HG02973 (cell line): Measurements from ENCODE around the gene CDH23.

Experiments used
- ATAC-seq: cut with Tn5 transposase; IDR thresholded peaks from one replicate; pipeline ENCODE4 v1.9.1; 2021; ENCODE audit warnings: moderate library complexity; ENCODE audit not compliant: unreplicated experiment

CDH23 gene

DNA sequence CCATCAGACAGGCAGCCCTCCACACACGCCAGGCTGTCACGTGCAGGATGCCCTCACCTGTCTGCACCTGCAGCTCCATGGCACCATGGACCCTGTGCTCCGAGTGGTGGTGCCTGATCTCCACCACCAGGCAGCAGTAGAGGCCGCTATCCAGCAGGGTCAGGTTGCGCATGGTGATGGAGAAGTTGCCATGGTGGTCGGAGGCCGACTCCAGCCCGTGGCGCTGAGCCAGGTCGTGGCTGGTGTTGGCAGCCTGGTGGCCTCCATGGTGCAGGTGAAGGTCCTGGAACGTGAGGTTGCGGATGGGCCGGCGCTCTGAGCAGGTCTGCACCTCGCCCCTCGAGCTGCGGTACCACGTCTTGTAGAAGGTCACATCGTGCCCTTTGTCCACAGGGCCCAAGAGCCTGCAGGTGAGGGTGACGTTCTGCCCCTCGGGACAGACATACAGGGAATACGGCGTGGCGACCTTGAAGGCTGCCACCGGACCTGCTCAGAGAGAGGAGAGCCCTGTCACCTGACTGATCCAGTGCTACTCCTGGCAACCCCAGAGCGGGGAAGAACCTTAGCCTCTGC, 364.9 kb downstream of the CDH23 start:
- no peak for ATAC-seq

DNA sequence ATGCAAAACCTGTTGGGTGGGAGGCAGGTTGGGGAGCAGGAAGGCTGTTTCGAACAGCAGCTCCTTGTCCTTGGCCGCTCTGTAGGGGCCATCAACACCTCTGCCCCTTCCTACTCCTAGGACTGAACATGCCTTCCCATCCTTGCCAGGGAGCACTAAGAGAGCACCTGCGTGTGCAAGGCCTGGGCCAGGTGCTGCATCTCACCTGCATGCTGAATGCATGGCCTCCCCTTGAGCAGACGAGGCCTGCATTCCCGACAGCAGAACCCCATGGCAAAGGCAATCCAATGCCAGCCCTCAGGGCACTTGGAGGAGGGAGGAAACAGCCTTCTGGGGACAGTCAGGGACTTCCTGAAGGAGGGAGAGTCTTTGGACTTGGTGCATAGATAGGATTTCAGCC, 365.6 kb downstream of the CDH23 start:
- ATAC-seq, result no peak

DNA sequence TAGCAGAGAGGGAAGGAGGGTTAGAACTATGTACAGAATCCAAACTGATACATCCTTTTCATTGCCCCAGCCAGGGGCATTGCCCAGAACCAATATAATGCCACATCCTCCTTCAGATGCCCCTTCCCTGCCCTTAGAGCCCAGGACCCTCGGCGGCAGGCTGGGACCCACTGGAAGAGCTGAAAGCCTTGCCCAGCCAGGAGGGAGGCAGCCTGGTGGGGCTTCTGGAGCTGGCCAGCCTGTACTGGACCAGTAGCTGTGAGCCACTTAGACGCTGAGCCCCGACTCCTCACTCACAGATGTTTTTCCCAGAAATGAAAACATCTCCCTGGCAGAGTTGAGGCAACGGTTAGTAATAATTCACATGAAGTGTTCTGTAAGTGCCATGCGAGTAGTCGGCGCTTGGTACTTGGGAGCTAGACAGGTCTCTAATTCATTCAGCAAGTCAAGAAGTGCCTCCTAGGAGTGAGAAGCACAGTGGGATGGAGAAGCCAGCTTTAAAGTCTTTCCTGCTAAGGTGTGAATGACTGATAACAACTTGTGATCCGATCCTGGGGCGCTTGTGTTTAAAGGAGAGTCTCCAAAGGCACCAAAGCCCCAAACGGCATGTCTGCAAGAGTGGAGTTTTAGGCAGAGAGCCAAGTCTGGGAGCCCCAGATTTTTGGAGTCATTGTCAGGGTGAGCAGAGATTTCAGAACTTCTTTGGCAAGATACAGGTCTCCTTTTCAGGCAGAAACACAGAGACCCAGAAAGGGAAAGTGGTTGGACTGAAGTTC, 366.8 kb downstream of the CDH23 start:
- no peak for ATAC-seq

DNA sequence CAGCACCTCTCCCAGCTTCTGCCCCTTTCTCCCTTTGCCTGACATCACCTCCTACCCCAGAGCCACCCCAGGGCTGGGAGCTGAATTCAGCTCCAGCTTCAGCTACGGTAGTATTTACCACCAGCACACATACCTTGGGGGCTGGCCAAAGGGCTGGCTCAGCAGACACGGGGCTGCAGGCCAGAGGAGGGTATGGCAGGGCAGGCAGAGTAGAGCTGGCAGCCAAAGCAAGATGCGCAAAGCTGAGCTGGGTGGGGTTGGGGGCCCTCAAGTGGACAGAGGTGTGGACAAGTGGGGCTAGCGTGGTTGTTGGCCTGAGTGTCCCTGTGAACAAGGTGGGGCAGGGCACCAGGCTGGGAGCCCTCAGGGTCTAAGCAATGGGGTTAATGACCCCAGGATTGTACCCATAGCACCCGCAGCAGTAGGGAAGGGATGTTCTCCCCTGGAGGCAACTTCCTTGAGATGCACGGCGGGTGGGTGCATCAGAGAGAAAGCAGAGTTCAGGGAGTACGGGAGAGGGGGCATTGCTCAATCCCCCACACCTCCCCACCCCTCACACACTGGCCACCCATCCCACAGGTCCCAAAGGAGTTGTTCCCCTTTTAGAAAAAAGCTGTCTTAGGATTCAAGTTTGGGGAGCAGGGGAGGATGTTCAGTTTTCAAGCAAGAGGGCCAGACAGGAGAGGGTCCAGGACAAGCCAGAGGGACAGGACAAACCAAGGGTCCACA, 368.6 kb downstream of the CDH23 start:
- ATAC-seq, result no peak

DNA sequence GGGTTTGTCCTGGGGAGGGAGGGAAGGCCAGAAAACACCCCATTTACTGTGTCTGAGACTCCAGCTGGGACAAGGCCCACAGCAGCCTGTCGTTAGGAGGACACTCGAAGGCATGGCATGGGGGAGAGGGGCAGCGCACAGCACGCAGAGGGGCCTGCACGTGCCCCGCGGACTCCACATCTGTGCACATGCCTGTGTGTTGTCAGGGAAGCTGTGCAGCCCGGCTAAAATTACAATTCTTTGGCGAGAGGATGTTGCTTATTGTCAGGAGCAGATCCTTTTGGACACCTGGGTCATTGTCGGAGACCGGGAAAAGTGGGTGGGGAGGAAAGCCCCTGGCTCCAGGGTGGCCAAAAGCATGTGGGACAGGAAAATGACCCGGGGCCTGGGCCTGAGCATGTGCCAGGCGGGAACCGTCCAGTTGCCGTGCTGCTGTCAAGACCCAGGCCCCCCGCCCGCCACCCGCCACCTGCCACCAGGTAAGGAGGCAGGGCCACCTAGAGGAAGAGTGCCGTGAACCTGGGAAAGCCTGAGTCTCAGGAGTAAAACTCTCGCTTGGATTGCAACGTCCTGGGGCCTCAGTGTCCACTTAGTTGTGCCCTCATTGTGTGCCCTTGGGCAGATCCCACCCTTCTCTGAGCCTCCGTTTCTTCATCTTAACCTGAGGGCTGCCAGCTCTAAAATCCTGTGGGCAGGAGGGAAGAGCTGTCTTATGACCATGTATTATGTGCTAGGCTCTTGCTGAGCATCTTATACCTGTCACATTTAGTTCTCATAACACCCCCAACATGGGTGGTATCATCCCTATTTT, 369.4 kb downstream of the CDH23 start:
- no peak for ATAC-seq

DNA sequence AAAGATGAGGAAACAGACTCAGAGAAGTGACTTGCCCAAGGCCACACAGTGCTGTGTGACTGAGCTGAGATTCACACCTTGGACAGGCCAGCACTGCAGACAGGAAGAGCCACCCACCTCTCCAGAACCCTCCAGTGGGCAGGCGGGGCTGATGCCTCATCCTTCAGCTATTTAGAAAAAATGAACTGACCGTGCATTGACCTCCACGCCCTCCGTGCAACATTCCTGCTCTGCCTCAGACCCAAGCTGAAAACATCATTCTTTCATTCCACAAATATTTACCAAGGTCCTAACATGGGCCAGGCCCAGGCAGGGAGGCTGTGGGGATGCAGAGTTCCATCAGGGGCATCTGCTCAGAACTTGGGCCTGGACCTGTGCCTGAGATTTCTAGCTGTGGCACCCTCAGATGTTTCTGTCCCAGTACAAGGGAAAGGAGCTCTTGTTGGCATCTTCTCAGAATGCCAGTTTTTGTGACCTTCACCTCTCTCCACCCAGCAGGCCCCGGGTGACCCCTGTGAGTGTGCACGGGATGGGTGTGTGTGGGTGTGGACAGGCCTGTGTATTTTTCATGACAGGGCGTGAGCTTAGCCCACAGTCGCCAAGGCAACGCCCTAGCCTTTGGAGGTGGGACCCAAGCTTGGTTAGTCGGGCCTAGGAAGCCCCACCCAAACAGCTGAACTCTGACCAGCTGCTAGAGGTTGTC, 370.1 kb downstream of the CDH23 start:
- no peak for ATAC-seq

DNA sequence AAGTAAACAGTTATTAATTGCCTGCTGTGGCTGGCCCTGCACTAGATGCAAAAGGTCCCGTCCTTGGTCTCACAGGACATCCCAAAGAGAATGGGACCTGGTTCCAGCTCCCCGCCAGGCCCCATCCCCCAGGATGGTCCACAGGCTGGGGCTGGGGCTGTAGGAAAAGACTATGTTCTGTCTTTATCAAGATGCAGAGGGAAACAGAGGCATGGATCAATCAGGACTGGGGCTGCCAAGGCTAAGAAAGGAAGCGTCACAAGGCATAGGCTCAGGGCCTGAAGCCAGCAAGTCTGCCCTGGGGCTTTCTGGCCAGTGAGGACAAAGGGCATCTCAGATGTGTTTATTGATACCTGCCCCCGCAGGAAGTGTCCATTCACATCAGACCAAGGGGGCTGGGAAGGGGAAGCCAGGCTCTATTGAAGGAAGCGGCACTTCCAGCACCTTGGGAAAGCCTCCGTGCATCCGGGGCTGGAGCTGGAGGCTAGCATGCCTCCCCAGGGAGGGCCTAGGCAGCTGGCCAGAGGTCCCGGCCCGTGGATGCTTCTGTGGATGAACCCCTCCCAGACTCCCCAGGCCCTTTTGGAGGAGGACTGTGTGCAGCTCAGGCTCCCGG, 370.8 kb downstream of the CDH23 start:
- ATAC-seq, result no peak

DNA sequence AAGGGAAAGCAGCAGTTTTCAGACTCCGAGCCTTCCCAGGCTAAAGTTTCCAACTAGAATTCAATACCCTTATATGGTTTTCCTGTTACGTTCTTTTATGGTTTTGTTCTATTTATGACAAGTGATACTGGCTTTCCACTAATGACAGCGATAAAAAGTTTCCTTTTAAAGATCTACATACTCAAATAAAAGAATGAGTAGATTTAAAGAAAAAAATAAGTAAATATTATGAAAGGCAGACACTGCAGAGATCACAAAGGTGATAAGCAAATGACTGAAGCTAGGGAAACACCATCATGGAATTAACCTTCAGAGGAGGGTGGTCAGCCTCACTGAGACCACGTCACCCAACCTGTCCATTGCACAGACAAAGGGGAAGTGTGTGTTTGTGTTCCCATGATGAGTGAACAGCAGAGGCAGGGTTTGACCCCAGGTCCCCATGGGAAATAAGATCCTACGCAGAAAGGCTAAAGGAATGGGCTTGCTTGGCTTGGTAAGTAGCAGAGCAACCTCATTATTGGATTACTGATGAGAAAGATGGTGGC, 372.6 kb downstream of the CDH23 start:
- peak; percentile 20 for ATAC-seq

DNA sequence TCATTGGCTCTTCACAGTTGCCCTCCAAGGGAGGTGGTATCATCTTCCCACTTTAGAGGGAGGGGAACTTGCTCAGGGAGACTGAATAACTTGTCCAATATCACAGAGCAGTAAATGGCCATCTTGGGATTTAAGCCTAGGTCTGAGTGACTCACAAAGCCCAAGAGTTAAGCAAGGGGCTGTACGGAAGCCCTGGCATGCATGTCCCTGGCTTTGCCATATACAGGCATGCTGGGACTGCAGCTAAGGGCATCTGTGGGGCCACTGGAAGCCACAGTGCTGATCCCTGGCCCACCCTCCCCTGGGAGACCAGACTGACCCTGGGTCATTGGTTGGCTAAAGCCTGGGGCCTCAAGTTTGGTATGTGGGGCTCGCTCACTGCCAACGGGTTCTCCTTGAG, 373.5 kb downstream of the CDH23 start:
- ATAC-seq, result no peak

DNA sequence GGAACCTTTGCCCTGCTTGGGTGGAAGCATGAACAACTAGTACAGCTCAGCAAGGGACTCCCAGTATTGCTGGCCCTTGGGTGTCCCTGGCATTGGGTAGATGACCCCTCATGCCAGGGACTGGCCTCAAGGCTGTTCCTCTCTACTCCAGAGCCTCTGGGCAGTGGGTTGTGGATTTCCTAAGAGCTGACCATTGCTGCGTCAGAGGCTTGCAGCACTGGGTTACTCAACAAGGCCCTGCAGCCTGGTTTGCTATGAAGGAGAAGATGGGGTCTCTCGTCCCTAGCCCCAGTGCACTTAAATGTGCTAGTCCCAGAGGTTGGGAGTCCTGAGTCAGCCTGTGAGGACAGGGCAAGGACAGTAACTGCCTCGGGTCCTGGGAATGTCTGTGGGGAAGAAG, 374.1 kb downstream of the CDH23 start:
- no peak for ATAC-seq

DNA sequence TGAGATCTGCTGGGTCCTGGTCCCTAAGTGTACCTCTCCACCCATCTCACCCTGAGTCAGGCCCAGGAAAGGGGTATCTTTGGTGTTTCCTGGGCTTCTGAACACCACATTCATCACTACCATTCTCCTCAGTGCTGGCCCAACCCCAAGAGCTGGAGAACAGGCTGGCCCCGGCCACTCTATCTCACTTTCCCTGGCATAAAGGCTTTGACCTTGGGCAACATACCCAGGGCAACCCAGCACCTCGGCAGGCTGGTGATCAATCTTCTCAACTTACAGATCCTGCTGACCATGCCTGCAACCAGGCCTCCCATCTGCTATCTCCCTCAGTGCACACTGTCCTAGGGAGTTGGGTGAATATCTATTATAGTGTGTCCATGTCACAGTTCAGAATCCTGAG, 374.5 kb downstream of the CDH23 start:
- no peak for ATAC-seq

DNA sequence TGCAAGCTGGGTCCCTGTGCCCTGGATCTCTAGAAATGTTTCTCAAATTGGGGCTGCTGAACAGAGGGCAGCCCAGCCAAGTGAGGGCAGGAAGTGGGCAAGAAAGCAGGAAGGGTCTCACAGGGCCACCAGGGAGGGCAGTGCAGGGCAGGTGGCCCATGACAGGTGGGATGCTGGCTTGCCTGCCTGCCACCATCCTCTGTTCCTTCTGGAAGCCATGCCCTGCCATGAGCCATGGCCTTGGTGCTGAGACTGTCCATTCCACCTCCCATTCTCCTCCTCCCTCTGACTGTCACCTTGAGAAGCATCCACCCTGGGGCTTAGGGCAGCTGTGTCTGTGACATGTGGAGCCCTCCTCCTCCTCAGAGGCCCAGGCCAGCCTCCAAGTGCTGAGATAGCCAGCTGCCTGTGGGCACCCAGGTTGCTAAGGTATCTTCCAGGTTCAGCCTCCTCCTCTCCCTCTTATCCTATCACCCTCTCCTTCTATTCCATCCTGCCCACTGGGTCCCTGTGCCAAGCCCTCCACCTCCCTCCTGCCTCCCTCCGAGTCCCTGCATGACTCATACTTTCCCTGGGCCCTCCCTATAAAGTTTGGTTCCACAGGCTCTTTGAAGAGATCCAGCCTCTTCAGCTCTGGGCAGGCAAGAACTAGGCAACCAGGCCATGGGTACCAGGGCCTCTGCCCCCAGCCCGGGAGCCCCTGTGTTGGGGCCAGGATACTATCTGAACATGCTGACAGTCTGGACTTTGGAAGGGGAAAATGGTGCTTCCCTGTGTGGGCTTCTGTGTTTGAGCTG, 375.3 kb downstream of the CDH23 start:
- no peak for ATAC-seq

DNA sequence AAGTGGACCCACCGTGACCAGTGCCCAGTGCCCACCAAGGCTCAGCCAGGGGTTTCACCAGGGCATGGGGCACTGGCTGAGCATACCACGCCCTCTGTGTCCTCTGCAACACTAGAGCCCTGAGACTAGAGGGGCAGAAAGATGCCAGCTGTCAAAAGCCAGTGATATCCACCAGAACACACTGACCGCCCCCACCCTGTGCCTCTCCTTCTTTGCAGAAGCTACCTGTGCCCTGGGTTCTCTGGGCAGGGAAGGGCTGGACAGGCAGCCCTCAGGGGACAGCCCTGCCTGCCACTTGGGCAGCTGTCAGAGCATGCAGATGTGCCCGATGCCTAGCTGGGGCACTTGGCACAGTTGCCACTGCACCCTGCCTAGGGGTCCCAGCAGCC, 376.1 kb downstream of the CDH23 start:
- no peak for ATAC-seq

DNA sequence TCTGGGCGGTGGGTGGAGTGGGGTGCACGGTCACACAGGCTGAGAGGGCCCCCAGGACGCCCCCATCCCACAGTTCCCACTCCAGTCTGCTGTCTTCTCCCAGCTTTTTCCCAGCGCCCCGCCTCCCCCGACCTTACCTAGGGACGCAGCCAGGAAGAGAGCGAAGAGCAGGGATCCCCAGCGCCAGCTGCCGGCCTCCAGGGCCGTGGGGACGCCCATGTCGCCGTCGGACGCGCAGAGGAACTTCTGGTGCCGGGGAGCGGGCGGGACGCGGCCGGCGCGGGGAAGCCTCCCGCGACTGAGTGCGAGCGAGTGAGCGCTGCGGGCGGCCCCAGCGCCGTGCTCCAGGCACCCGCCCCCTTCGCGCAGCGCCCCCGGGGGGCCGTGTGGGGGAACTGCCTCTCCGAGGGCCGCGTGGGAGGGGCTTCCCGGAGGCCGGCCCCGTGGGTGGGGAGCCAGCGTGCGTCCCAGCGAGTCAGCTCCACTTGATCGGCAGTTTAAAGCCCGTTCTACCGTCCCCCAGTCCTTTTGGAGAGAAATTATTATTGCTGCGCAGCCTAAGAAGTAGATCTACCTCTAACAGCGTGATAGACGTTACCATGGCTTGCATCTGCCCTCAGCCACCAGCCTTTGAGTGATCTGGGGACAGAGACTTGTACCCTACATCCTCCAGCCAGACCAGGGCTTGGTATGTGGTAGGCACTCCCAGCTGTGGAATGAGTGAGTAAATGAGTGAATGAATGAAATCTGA, 376.7 kb downstream of the CDH23 start, which contains the start of gene VSIR:
Gene VSIR, minus strand, starts transcription at position 300 of the 751 bp plus-strand sequence. Its CDS starts 81 bp downstream, at position 219.
- ATAC-seq, result peak; percentile 39

DNA sequence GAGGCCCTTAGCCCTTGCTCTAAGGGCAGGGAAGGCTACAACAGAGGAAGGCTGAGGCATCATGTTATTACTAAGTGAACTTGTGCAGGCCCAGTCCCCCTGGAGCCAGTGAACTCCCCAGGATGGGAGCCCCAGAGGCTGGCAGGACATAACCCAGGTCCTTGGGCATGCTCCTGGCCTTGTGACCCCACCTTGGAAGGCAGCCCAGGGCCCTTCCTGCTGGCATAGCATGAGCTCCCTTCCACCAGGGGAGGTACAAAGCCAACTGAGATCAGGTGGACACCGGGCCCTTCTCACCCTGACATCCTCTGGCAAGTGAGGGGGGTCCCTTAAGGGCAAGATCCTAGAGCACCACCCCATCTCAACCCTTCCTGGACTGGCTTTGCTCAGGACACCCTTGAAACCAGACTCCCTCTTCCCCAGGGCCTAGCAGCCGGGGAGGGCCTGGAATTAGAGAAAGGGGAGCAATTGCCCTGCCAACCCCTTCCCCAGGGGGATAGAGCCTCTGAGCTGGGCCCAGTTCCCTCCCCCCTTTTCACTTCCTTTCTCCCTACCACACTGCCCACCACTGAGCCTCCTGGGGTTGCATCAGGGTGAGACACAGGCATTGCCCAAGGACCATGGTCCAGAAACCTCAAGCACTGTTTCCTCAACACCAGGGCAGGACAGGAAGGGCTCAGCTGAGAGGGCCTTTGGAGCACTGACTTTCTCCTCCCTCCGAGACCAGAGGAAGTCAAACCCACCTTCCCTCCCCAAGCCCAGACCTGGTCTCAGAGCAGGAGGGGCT, 378.4 kb downstream of the CDH23 start:
- no peak for ATAC-seq

DNA sequence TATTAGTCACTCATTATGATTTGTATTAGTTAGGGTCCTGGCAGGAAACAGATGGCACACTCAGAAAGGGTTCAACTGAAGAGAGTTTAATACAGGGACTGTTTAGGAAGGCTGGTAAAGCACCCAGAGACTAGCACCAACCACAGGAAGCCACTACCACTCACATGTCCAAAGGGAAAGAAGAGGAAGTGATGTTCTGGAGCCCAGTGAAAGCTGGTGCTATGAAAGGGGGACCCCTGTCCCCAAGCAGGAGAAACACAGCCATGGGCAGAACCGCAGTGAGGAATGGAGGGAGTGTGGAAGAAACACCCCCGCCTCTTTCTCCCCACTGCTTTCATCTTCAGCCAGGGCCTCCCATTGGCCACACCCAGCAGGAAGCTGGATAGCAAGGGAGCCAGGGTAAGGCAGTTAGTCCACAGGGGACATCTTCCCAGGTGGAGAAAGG, 379.8 kb downstream of the CDH23 start:
- no peak for ATAC-seq

DNA sequence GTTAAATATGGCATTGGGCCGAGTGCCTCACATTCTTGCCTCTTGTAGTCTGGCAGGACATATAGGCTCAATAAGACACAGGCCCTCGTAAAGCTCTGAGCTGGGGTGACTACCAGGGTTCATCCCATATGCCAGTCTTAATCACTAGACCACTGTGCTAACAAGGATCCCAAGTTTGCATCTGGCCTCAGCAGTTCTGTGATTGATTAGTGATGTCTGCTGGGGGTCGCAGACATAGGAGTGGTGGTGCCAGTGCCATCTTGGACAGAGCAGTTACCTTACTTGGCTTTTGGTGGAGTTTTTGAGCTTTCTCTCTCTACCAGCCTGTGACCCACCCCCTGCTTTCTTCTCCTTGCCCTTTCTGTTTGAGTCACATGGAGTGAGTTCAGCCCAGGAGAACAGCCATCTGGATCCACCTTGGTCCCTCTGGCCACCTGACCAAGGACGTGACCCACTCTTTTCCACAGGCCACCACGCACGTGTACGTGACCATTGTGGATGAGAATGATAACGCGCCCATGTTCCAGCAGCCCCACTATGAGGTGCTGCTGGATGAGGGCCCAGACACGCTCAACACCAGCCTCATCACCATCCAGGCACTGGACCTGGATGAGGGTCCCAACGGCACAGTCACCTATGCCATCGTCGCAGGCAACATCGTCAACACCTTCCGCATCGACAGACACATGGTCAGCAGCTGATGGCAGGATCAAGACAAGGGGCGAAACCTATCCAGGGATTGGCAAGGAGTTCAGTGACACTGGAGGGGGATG, 380.7 kb downstream of the CDH23 start:
- no peak for ATAC-seq
